Right ventricle myocardium superior (tissue), 1 donor: ENCODE data around the gene JARID2. TPM values are rescaled to one million over a fixed set of nuclear protein-coding genes. Genes with fewer than 3 reads are reported as not detected.

ENCODE experiments used
- ATAC-seq: fragments of 200-7000 bp; cut with Tn5 transposase; one replicate; pipeline ENCODE4 v1.9.1; 2020; ENCODE audit warnings: mild to moderate bottlenecking; ENCODE audit not compliant: poor library complexity
- DNase-seq: peaks from one replicate; pipeline ENCODE4 v3.0.0-alpha.2; 2020
- intact Hi-C: fragments of 100-400 bp; cut with DNase I; formaldehyde crosslinking; loops from one replicate; pipeline ENCODE4 v1.11.2; 2022
- total RNA-seq: library from RNA; stranded (reverse); fragmentation: NEBNext Ultra II Directional; extraction: Animal tissue kit (Norgen Biotek cat#: 25700); gene quantifications from one replicate; pipeline ENCODE4 v1.2.1, GENCODE V29; 2021
- donor health status: DM: no; HTN: yes; CAD: no; lungs with severe emphysema.

JARID2 gene
- total RNA-seq, 1 donor from 2014 or later = 8.1 TPM

- intact Hi-C loops = no loop called here
- DNase-seq = no peak
- no peak for ATAC-seq
These were observed 205.9 kb downstream of the JARID2 start for GRCh38 chr6:15451738-15452137.

- no peak for DNase-seq
- no peak for ATAC-seq
- intact Hi-C loops = no loop called here
These were observed 206.5 kb downstream of the JARID2 start for GRCh38 chr6:15452182-15452941.

- ATAC-seq (no peak), DNase-seq (no peak)
- intact Hi-C loops = no loop called here
These were observed 207.3 kb downstream of the JARID2 start for GRCh38 chr6:15453186-15453585.

- intact Hi-C loops = no loop called here
- DNase-seq = no peak
- peak; percentile 77 for ATAC-seq
These were observed 207.8 kb downstream of the JARID2 start for GRCh38 chr6:15453622-15454021.

DNA sequence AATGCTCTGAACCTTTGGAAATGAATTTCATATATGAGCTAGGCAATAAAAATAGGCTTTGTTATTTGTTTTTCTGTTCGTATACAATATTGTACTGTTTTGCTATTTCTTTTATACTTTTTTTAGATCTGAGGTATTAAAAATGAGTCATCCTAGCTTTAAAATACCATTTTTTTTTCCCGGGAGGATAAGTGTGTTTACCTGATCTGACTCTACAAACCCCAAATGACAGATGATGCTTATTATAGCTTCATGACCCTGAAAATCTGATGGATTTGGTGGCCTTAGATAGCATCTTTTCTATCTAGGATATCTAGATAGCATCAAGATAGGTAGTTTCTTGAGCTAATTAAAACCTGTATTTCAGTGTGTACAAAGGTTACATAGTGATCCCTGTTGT, 210.6 kb downstream of the JARID2 start:
- DNase-seq = no peak
- ATAC-seq = no peak
- intact Hi-C loops = no loop called here

DNA sequence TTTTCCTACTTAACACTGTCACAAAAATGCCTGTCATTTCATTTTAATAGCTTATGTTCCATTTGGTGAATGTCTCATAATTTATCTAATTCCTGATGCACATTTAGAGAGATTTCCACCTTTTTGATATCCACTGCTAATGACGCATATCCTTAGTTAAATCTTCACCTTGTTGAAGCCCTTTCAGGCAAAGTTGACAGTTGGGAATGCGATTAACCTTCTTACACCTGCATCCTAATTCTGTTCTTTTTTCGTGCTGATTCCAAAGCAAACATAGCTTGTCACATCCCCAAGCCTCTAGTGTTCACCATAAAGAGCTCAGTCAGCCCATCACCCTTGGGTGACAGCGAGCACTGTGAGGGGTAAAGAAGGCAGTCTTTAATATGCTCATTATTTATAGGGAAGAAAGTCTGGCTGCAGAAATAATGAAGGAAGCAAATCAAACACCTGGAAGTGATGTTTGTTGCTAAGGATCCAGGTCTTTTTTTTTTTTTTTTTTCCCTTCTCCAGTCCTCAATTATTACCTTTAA, 211.3 kb downstream of the JARID2 start:
- intact Hi-C loops = no loop called here
- no peak for ATAC-seq
- no peak for DNase-seq

DNA sequence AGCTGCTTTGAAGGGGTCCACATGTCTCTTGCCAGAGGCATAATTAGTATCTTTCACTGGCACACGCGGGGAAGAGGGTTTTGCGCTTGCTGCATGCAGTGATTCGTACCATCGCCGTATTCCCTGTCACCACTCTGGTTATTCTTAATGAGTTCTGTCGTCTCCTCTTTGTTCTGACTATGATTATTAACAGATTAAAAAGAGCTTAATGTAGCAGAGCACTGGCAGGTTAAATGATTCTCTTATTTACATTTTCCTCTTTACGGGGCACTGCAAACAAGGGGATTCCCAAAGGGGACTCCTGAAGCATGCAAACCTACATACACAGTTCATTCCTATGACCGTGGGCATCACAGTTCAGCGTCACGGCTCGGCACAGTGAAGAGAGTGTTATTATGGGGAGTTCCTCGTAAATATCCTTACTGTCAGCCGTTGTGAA, 212.2 kb downstream of the JARID2 start:
- intact Hi-C loops = no loop called here
- ATAC-seq = no peak
- no peak for DNase-seq

GRCh38 chr6:15460110-15460727, 214.3 kb downstream of the JARID2 start:
- ATAC-seq = peak; percentile 29
- intact Hi-C loops = no loop called here

GRCh38 chr6:15461127-15461944, 215.5 kb downstream of the JARID2 start:
- DNase-seq = no peak
- intact Hi-C loops = no loop called here
- ATAC-seq = no peak

More at GRCh38 chr6:15460110-15460727, 214.3 kb downstream of the JARID2 start:
- DNase-seq = no peak

GRCh38 chr6:15462256-15462655, 216.4 kb downstream of the JARID2 start:
- ATAC-seq = no peak
- intact Hi-C loops = no loop called here
- DNase-seq = no peak

DNA sequence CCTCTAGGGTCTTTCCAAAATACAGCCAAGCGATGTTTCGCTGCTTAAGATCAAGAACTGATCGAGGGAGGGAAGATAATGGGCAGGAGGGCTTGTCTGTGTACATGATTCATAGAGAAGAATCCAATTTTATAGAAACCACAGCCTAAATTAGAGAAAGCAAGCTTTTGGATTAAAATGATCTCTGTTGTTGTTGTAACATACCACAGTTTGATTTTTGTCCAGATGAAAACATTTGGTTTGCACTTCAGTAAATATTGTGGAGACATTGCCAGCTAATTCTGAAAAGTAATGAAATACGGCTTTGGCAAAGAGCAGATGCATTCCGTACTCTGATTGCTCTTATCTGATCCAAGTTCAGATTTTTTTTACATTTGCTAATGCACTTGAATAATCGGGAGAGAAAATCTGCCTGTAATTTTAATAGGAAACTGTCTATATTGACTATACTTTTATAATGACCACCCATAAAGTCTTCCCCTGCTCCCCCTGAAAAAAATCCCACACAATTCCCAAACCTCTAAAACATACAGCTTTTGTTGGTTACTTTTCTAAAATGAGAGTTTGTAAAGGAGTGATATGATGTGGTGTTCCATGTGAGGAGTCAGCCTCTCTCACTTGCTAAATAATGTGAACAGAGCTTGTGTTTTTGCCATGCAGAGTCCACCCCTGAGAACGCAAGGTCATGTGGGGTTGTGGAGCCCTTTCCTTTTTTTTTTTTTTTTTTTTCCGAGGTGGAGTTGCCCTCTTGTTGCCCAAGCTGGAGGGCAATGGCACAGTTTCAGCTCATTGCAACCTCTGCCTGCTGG, 217.1 kb downstream of the JARID2 start:
- ATAC-seq (peak; percentile 23), DNase-seq (no peak)
- intact Hi-C loops = no loop called here

DNA sequence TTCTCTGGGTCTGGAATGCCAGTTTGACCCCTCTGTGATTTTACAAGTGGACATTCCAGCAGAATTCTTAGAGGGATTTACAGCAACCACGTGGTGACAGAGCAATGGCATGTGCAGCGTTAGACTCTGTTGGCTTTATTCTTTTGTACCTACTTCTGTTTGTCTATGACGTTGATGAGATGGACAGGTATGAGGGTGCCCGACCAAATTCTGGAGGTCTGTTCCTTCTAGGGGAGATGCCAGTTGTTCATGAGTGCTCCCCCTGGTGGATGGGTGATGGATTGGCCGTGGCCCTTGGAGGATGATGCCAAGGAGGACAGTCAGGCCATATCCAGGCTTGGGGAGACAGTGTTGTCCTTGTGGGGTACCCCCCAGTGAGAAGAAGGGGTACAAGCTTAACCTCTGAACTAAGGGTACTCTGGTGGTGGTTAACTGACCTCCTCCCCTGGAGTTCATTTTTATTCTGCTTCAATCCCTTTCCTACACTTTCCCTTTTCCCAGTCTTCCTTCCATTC, 218.4 kb downstream of the JARID2 start:
- no peak for ATAC-seq
- DNase-seq = no peak
- intact Hi-C loops = no loop called here

DNA sequence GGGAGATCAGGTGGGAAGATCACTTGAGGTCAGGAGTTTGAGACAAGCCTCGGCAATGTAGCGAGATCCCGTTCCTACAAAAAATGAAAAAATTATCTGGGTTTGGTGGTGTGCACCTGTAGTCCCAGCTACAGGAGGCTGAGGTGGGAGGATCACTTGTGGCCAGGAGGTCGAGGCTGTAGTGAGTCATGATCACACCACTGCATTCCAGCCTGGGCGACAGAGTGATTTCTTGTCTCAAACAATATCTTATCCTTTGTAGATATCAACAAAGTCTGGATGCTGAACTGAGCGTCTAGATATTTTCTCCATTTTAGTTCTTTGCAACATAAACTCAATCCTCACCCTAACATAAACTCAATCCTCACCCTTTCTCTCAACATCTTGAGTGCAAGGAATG, 219.3 kb downstream of the JARID2 start:
- DNase-seq (no peak), ATAC-seq (no peak)
- intact Hi-C loops = no loop called here

- intact Hi-C loops = no loop called here
- ATAC-seq = no peak
These were observed 224.9 kb downstream of the JARID2 start for GRCh38 chr6:15470746-15471145.

GRCh38 chr6:15472621-15473020, 226.8 kb downstream of the JARID2 start:
- DNase-seq = no peak
- no peak for ATAC-seq
- intact Hi-C loops = no loop called here

More at GRCh38 chr6:15470746-15471145, 224.9 kb downstream of the JARID2 start:
- DNase-seq = no peak

- intact Hi-C loops = no loop called here
- ATAC-seq (no peak), DNase-seq (no peak)
These were observed 227.3 kb downstream of the JARID2 start for GRCh38 chr6:15473174-15473573.

GRCh38 chr6:15473741-15474161, 227.9 kb downstream of the JARID2 start:
- no peak for DNase-seq
- intact Hi-C loops = no loop called here
- peak; percentile 67 for ATAC-seq

DNA sequence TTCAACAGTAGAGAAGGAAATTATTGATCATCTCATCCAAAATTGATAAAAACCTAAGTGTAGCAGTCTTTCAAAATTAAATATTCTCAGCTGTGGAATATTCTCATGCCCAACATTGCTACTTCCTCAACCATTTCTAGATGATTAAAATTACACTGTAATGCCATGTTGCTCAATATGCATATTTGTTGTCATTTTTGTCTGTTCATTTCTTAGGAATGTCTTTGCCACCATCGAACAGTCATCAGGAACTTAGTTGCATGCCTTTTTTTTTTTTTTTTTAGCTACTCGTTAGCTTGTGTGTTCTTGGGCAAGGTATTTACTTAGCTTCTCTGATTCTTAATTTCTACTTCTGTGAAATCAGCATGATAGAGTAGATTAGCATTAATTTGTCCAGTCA, 228.3 kb downstream of the JARID2 start:
- no peak for DNase-seq
- intact Hi-C loops = no loop called here

More for the DNA sequence above, 228.3 kb downstream of the JARID2 start:
- ATAC-seq = no peak
